ENCODE results near the gene MTFMT. TPM values are rescaled to one million over a fixed set of nuclear protein-coding genes. Genes with fewer than 3 reads are reported as not detected.

MTFMT gene
- total and polyA plus RNA-seq, 2 of the 13 experiments (the other 11 are each of a cell fraction or from before 2014, with no cell fraction given) = 9.9 to 23.2 TPM

DNA sequence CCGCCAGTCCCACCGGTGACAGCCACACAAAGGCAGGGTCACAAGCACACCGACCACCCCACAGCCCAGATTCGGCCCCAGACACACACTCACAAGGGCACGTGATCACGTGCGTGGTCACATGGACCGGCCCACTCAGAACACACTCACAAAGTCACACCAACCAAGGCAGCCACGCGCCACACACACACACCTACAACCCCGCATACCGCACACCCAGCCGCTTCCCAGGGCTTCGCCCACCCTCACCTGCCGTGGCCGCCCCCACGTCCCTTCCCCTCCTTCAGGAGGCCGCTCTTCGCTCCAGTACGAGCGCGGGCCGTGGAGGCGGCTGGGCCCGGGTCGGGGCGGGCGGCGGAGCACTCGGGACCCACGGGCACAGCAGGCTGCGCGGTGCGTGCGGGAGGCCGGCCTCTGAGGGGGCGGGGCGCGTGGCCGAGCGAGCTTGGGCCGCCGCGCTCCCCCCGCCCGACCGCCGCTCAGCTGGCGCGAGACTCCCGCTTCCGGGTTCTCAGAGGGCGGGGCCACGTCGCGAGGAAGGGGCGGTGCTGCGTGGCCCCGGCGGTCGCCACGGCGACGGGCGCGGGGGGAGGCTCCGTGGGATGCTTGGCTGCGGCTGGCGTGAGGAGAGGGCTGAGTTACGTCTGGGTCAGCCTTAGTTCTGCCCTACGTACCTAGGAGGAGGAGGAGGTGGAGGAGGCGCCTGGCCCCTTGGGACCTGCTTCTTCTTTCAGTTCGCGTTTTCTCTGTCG, 39.8 kb downstream of the MTFMT start, which contains the start of gene SPG21 (continued):
- TF ChIP-seq, protein P1, sequence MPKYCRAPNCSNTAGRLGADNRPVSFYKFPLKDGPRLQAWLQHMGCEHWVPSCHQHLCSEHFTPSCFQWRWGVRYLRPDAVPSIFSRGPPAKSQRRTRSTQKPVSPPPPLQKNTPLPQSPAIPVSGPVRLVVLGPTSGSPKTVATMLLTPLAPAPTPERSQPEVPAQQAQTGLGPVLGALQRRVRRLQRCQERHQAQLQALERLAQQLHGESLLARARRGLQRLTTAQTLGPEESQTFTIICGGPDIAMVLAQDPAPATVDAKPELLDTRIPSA (CRISPR knock-in tag; IDR thresholded peaks at IDR 0.05; ENCODE audit: borderline replicate concordance) = 0 out of 2 replicates have a peak, but pooled peaks have one; percentile 36
- TF ChIP-seq ZNF292 (CRISPR knock-in tag; IDR thresholded peaks at IDR 0.05; ENCODE audit: borderline replicate concordance, low read depth) (no peak), JUN (CRISPR knock-in tag; IDR thresholded peaks at IDR 0.05) (no peak), ZBTB7A (CRISPR knock-in tag; IDR thresholded peaks at IDR 0.05) (peak; percentile 71; the same call in 1 of the 2 replicates), SYNCRIP (IDR thresholded peaks at IDR 0.05; ENCODE audit: insufficient read depth, low read depth, low read length) (no peak), ZNF354B (CRISPR knock-in tag; IDR thresholded peaks at IDR 0.05) (no peak), ZNF768 (CRISPR knock-in tag; IDR thresholded peaks at IDR 0.05) (peak; percentile 46; the same call in 1 of the 2 replicates), ZNF282 (IDR thresholded peaks at IDR 0.05; ENCODE audit: partially characterized antibody) (no peak), ZMYM3 (CRISPR knock-in tag; IDR thresholded peaks at IDR 0.05) (no peak), ZSCAN29 (CRISPR knock-in tag; conservative IDR thresholded peaks at IDR 0.05) (0 out of 2 replicates have a peak, but pooled peaks have one; percentile 33), ZFP90 (CRISPR knock-in tag; IDR thresholded peaks at IDR 0.05; ENCODE audit: borderline replicate concordance) (peak; percentile 80; the same call in 1 of the 2 replicates), NPAS2 (CRISPR knock-in tag; IDR thresholded peaks at IDR 0.05; ENCODE audit: borderline replicate concordance) (no peak), ERF (CRISPR knock-in tag; IDR thresholded peaks at IDR 0.05) (0 out of 2 replicates have a peak, but pooled peaks have one; percentile 42), NKX3-1 (CRISPR knock-in tag; IDR thresholded peaks at IDR 0.05) (0 out of 2 replicates have a peak, but pooled peaks have one; percentile 55), ZNF331 (CRISPR knock-in tag; IDR thresholded peaks at IDR 0.05) (peak; percentile 54)
- TF ChIP-seq, protein P2, sequence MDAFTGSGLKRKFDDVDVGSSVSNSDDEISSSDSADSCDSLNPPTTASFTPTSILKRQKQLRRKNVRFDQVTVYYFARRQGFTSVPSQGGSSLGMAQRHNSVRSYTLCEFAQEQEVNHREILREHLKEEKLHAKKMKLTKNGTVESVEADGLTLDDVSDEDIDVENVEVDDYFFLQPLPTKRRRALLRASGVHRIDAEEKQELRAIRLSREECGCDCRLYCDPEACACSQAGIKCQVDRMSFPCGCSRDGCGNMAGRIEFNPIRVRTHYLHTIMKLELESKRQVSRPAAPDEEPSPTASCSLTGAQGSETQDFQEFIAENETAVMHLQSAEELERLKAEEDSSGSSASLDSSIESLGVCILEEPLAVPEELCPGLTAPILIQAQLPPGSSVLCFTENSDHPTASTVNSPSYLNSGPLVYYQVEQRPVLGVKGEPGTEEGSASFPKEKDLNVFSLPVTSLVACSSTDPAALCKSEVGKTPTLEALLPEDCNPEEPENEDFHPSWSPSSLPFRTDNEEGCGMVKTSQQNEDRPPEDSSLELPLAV (CRISPR knock-in tag; conservative IDR thresholded peaks at IDR 0.05; ENCODE audit: low read depth) = no peak
- TF ChIP-seq, protein P3, sequence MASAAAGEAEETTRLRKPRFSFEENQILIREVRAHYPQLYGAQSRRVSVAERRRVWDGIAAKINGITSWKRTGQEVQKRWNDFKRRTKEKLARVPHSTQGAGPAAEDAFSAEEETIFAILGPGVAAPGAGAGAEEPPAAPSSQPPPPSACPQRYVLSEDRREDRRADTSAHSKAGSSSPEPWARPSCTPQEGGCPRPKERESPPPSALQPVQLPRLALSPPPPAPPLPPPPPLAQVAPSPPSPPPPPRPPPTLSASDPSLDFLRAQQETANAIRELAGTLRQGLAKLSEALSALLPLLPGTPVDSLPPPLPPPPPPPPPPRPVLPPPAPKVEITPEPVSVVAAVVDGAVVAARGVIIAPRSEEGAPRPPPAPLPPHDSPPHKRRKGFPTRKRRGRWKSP (CRISPR knock-in tag; IDR thresholded peaks at IDR 0.05) = no peak
- TF ChIP-seq, protein P4, sequence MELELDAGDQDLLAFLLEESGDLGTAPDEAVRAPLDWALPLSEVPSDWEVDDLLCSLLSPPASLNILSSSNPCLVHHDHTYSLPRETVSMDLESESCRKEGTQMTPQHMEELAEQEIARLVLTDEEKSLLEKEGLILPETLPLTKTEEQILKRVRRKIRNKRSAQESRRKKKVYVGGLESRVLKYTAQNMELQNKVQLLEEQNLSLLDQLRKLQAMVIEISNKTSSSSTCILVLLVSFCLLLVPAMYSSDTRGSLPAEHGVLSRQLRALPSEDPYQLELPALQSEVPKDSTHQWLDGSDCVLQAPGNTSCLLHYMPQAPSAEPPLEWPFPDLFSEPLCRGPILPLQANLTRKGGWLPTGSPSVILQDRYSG (CRISPR knock-in tag; IDR thresholded peaks at IDR 0.05) = peak; percentile 84; the same call in 1 of the 2 replicates
- TF ChIP-seq, protein P5, sequence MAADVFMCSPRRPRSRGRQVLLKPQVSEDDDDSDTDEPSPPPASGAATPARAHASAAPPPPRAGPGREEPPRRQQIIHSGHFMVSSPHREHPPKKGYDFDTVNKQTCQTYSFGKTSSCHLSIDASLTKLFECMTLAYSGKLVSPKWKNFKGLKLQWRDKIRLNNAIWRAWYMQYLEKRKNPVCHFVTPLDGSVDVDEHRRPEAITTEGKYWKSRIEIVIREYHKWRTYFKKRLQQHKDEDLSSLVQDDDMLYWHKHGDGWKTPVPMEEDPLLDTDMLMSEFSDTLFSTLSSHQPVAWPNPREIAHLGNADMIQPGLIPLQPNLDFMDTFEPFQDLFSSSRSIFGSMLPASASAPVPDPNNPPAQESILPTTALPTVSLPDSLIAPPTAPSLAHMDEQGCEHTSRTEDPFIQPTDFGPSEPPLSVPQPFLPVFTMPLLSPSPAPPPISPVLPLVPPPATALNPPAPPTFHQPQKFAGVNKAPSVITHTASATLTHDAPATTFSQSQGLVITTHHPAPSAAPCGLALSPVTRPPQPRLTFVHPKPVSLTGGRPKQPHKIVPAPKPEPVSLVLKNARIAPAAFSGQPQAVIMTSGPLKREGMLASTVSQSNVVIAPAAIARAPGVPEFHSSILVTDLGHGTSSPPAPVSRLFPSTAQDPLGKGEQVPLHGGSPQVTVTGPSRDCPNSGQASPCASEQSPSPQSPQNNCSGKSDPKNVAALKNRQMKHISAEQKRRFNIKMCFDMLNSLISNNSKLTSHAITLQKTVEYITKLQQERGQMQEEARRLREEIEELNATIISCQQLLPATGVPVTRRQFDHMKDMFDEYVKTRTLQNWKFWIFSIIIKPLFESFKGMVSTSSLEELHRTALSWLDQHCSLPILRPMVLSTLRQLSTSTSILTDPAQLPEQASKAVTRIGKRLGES (CRISPR knock-in tag; IDR thresholded peaks at IDR 0.05; ENCODE audit: borderline replicate concordance) = peak; percentile 71; the same call in 1 of the 2 replicates
